Activated naive CD8-positive, alpha-beta T cell treated with anti-CD3 and anti-CD28 coated beads, Interleukin-2, amount 50 U/mL, for 16 hours (primary cell): ENCODE measurements around the gene MRGPRF.

ENCODE experiments used
- DNase-seq: peaks from one replicate; pipeline ENCODE4 v3.0.0-alpha.2; 2020; ENCODE audit warnings: low read depth, low spot score

MRGPRF gene

GRCh38 chr11:69013009-69013951 is at the start of gene MRGPRF:
MRGPRF (minus strand) TSS chr11:69013246; CDS start chr11:69009901, 3,345 bp downstream.
- no peak for DNase-seq

- DNase-seq = no peak
Observed at GRCh38 chr11:69062169-69062855, 49.3 kb upstream of the MRGPRF start.

GRCh38 chr11:69061713-69062053 is 48.6 kb upstream of the MRGPRF start:
- no peak for DNase-seq

- DNase-seq = no peak
Observed at GRCh38 chr11:69060806-69061712, 48.0 kb upstream of the MRGPRF start.

GRCh38 chr11:69059985-69060384 is 46.9 kb upstream of the MRGPRF start:
- DNase-seq = no peak

- no peak for DNase-seq
Observed at GRCh38 chr11:69059429-69059828, 46.4 kb upstream of the MRGPRF start.

- DNase-seq = no peak
Observed at GRCh38 chr11:69058511-69059270, 45.6 kb upstream of the MRGPRF start.

- DNase-seq = no peak
Observed at GRCh38 chr11:69057801-69058200, 44.8 kb upstream of the MRGPRF start.

GRCh38 chr11:69057236-69057635 is 44.2 kb upstream of the MRGPRF start:
- DNase-seq = no peak

GRCh38 chr11:69055598-69056516 is 42.8 kb upstream of the MRGPRF start:
- DNase-seq = no peak

- DNase-seq = no peak
Observed at GRCh38 chr11:69055212-69055586, 42.2 kb upstream of the MRGPRF start.

GRCh38 chr11:69054397-69055211 is 41.6 kb upstream of the MRGPRF start:
- DNase-seq = no peak

- no peak for DNase-seq
Observed at GRCh38 chr11:69053546-69054396, 40.7 kb upstream of the MRGPRF start.

- no peak for DNase-seq
Observed at GRCh38 chr11:69053169-69053477, 40.1 kb upstream of the MRGPRF start.

- DNase-seq = no peak
Observed at GRCh38 chr11:69052343-69053168, 39.5 kb upstream of the MRGPRF start.

- no peak for DNase-seq
Observed at GRCh38 chr11:69051381-69052342, 38.6 kb upstream of the MRGPRF start.
